ENCODE data around the gene OSTF1. TPM values are rescaled to one million over a fixed set of nuclear protein-coding genes. Genes with fewer than 3 reads are reported as not detected.
A peak's percentile ranks its signal among the peaks of the same experiment; 100 is the strongest.

The OSTF1 gene
- total RNA-seq, 2 donors from 2014 or later = 85.2 to 95.1 TPM

DNA sequence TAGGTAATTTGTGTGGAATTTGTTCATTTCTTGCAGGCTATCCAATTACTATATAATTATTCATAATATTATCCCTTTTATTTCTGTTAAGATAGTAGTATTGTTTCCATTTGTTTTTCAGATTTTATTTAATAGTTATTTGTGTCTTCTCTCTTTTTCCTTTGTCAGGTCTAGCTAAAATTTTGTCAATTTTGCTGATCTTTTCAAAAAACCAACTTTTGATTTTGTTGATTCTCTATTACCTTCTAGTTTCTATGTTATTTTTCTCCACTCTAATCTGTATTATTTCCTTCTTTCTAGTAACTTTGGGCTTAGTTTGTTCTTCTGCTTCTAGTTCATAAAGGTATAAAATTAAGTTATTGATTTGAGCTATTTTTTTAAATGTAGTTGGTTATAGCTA lies 76.3 kb downstream of the OSTF1 start:
- H3K9me3 ChIP-seq (ENCODE audit: control insufficient read depth, low read length, poor library complexity, severe bottlenecking) = no peaks in the 10 kb centered on the region
- Mint-ChIP-seq H3K27ac (no peak overlapping the region), H3K36me3 (ENCODE audit: low read depth) (peaks cover 9% of the 10 kb centered on the region), H3K27me3 (no peaks in the 10 kb centered on the region), H3K4me1 (peaks cover 7% of the 10 kb centered on the region), H3K4me3 (no peak overlapping the region)
- no peak for ATAC-seq
- no peak for DNase-seq

DNA sequence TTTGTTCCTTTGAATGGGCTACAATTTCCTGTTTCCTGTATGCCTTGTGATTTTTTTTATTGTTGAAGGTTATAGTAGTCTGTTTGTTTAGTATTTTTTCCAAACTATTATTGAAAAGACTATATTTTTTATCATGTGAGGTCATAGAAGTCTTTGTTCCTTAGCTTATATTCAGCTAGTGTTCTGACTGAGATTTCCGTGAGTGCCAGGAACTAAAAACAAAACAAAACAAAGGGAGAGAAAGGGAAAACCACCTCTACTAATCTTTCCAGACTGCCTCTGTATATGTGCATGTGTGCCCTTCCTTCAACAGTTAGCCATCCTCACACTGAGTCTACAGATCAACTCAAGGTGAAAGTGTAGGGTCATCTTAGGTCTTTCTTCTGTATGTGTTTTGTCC lies 79.0 kb downstream of the OSTF1 start:
- peaks cover 2% of the 10 kb centered on the region for H3K4me1 Mint-ChIP-seq

DNA sequence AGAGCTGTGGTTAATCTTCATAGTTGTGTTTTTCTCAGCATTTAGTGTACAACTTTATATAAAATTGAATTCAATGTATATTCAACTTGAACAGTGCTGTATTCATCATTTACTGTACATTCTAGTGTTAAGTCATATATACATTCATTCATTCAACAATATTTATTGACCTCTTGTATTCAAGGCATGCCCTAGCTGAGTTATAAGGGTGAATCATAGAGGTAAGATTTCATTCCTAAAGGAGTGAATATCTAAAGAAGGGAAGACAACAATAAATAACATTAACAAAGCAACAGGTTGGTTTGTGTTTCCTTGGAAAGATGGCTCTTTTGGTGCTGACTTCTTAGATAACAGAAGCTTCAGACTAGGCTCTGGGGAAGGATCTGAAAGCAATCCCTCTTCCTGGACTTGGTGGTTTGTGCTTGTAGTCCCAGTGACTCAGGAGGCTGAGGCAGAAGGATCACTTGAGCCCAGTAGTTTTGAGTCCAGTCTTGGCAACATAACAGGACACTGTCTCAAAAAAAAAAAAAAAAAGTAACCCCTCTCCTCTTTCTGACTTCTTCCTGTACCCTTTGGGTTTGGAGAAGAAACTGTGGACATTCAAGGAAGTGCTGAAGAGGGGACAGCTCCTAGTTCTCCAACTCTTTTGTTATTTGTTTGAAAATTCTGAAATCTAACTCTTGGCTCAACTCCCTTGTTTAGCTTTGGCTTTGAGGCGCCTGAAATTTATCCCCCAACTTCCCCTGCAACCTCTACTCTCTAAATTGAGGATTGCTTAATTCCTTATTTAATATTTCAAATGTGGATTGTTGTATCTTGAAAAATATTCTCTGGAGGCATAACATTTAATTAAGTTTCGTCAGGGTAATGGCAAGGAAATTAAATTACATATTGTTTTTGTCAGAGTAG lies 80.2 kb downstream of the OSTF1 start:
- DNase-seq = no peak
- peaks cover 8% of the 10 kb centered on the region for H3K4me1 Mint-ChIP-seq
- H3K9me3 ChIP-seq (ENCODE audit: control insufficient read depth, low read length, poor library complexity, severe bottlenecking) = no peaks in the 10 kb centered on the region
- peaks cover 14% of the 10 kb centered on the region for H3K36me3 Mint-ChIP-seq (ENCODE audit: low read depth)
- no peaks in the 10 kb centered on the region for H3K27me3 Mint-ChIP-seq
- H3K27ac Mint-ChIP-seq = no peak overlapping the region
- ATAC-seq = no peak
- H3K4me3 Mint-ChIP-seq = no peak overlapping the region

More for the DNA sequence above, 79.0 kb downstream of the OSTF1 start:
- peaks cover 9% of the 10 kb centered on the region for H3K36me3 Mint-ChIP-seq (ENCODE audit: low read depth)
- H3K4me3 Mint-ChIP-seq = no peak overlapping the region
- no peak for DNase-seq
- no peaks in the 10 kb centered on the region for H3K27me3 Mint-ChIP-seq
- no peaks in the 10 kb centered on the region for H3K9me3 ChIP-seq (ENCODE audit: control insufficient read depth, low read length, poor library complexity, severe bottlenecking)
- H3K27ac Mint-ChIP-seq = no peak overlapping the region
- no peak for ATAC-seq

DNA sequence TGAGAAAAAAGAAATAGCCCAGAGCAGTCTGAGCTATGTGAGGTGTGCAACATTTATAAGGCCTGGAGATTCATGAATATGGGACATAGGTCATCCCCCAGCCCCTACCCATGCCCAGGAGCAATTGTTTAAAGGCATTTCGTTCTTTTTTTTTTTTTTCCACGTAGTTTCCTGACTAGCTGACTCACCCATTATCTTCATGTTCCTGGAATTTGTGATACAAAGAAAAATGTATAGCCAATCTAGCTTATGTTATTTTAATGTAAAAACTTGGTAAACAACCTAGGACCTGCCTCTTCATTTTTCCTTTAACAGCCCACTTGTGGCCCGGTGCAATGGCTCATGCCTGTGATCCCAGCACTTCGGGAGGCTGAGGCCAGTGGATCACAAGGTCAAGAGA lies 81.3 kb downstream of the OSTF1 start:
- Mint-ChIP-seq H3K4me3 (no peak overlapping the region), H3K27ac (no peak overlapping the region), H3K27me3 (no peaks in the 10 kb centered on the region), H3K4me1 (peaks cover 8% of the 10 kb centered on the region), H3K36me3 (ENCODE audit: low read depth) (peaks cover 14% of the 10 kb centered on the region)
- no peaks in the 10 kb centered on the region for H3K9me3 ChIP-seq (ENCODE audit: control insufficient read depth, low read length, poor library complexity, severe bottlenecking)
- DNase-seq (no peak), ATAC-seq (no peak)

DNA sequence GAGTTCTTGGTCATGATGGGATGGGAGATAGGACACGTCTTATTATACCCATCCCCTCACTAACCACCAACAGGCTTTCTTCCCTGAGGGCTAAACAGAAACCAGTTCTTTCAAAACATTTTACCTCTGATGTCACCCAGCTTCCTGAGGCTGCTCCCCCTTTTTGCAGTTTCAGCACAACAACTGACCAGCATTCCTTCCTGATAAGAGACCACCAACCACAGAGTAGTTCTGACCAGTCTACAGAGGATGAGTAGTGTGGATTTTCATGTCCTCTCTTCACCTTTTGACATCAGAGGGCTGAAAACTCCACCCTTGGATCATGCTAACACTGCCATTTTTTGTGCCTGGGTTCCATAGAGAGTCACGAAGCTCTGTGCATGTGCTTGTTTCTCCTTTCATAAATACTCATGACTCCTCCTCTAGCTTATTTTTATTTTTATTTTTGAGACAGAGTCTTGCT lies 82.6 kb downstream of the OSTF1 start:
- Mint-ChIP-seq H3K36me3 (ENCODE audit: low read depth) (peaks cover 9% of the 10 kb centered on the region), H3K27me3 (no peaks in the 10 kb centered on the region)

DNA sequence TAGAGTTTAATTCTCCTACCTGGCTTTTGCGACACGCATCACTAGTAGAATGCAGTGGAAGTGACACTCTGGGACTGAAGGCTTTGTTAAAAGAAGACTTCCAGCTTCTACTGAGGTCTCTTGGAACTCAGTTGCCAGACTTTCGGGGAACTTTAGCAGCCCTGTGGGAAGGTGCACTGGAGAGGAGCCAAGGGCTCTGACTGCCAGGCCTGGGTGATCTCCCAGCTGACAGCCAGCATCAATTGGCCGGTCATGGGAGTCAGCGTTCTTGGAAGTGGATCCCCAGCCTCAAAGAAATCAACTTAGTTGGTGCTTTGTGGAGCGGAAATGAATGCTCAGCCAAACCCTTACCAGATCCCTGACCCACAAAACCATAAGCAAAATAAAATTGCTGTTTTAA lies 87.1 kb downstream of the OSTF1 start:
- Mint-ChIP-seq H3K36me3 (ENCODE audit: low read depth) (peaks cover 6% of the 10 kb centered on the region), H3K4me3 (no peak overlapping the region), H3K27me3 (no peaks in the 10 kb centered on the region), H3K27ac (no peak overlapping the region), H3K4me1 (peaks cover 14% of the 10 kb centered on the region)
- H3K9me3 ChIP-seq (ENCODE audit: control insufficient read depth, low read length, poor library complexity, severe bottlenecking) = no peaks in the 10 kb centered on the region
- ATAC-seq (no peak), DNase-seq (no peak)

More for the DNA sequence above, 82.6 kb downstream of the OSTF1 start:
- peaks cover 8% of the 10 kb centered on the region for H3K4me1 Mint-ChIP-seq
- no peak overlapping the region for H3K4me3 Mint-ChIP-seq
- H3K27ac Mint-ChIP-seq = no peak overlapping the region
- DNase-seq = no peak
- H3K9me3 ChIP-seq (ENCODE audit: control insufficient read depth, low read length, poor library complexity, severe bottlenecking) = no peaks in the 10 kb centered on the region
- ATAC-seq = no peak

DNA sequence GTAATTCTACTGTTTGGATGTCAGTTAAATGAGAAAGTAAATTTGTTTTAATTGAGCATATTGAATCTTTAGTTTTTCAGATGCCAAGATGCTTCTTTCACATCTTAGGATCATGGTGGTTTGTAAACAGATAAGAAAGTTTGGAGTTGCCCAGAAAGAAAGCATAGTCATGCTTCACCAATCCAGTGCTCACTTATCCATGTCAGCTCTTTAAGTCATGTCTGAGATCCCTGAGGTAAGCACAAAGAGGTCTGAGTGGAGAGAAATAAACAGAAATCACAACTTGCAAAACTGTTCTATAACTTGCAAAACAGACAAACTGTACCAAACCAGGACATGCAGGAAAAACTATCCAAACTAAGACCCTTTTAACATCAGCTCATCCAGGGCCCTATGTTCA lies 87.7 kb downstream of the OSTF1 start:
- H3K27ac Mint-ChIP-seq = no peak overlapping the region
- H3K4me3 Mint-ChIP-seq = peak overlapping the region; percentile 28
- peaks cover 14% of the 10 kb centered on the region for H3K4me1 Mint-ChIP-seq
- H3K36me3 Mint-ChIP-seq (ENCODE audit: low read depth) = peaks cover 6% of the 10 kb centered on the region
- H3K27me3 Mint-ChIP-seq = no peaks in the 10 kb centered on the region
- no peak for ATAC-seq
- DNase-seq = no peak
- no peaks in the 10 kb centered on the region for H3K9me3 ChIP-seq (ENCODE audit: control insufficient read depth, low read length, poor library complexity, severe bottlenecking)

DNA sequence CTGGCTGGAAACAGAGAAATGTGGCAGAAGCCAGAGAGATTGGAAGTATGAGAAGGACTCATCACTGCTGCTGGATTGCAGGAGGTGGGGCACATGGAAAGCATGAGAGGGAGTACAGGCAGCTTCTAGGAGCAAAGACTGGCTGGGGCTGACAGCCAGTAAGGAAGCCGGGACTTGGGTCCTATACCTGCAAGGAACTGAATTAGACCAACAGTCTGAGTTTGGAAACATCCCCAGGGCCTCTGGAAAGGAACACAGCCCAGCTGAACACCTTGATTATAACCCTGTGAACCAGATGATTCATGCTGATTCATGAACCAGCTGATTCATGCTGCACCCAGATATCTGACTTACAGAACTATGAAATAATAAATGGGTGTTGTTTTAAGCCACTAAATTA lies 93.4 kb downstream of the OSTF1 start:
- Mint-ChIP-seq H3K27ac (no peak overlapping the region), H3K4me1 (peaks cover 11% of the 10 kb centered on the region), H3K36me3 (ENCODE audit: low read depth) (peaks cover 2% of the 10 kb centered on the region), H3K4me3 (no peak overlapping the region), H3K27me3 (no peaks in the 10 kb centered on the region)
- H3K9me3 ChIP-seq (ENCODE audit: control insufficient read depth, low read length, poor library complexity, severe bottlenecking) = no peaks in the 10 kb centered on the region
- ATAC-seq (no peak), DNase-seq (no peak)

DNA sequence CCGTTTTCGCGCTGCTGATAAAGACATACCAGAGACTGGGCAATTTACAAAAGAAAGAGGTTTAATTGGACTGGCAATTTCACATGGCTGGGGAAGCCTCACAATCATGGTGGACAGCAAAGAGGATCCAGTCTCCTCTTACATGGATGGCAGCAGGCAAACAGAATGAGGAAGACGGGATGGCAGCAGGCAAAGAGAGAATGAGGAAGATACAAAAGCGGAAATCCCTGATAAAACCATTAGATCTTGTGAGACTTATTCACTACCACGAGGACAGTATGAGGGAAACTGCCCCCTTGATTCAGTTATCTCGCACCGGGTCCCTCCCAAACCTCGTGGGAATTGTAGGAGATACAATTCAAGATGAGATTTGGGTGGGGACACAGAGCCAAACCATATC lies 95.0 kb downstream of the OSTF1 start:
- no peak for ATAC-seq
- Mint-ChIP-seq H3K27ac (peak overlapping the region; percentile 3), H3K4me1 (peaks cover 11% of the 10 kb centered on the region), H3K4me3 (no peak overlapping the region), H3K36me3 (ENCODE audit: low read depth) (peaks cover 2% of the 10 kb centered on the region), H3K27me3 (no peaks in the 10 kb centered on the region)
- no peaks in the 10 kb centered on the region for H3K9me3 ChIP-seq (ENCODE audit: control insufficient read depth, low read length, poor library complexity, severe bottlenecking)
- DNase-seq = no peak

DNA sequence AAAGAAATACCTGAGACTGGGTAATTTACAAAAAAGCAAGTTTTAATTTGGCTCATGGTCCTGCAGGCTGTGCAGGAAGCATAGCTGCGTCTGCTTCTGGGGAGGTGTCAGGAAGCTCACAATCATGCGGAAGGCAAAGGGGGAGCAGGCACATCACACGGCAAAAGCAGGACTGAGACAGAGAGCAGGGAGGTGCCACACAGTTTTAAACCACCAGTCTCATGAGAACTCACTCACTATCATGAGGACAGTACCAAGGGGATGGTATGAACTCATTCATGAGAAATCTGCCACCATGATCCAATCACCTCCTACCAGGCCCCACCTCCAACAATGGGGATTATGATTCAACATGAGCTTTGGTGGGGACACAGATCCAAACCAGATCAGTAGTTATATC lies 96.2 kb downstream of the OSTF1 start:
- no peaks in the 10 kb centered on the region for H3K9me3 ChIP-seq (ENCODE audit: control insufficient read depth, low read length, poor library complexity, severe bottlenecking)
- no peak for ATAC-seq
- peaks cover 9% of the 10 kb centered on the region for H3K4me1 Mint-ChIP-seq
- peaks cover 2% of the 10 kb centered on the region for H3K36me3 Mint-ChIP-seq (ENCODE audit: low read depth)
- no peak overlapping the region for H3K4me3 Mint-ChIP-seq
- H3K27me3 Mint-ChIP-seq = no peaks in the 10 kb centered on the region
- peak overlapping the region; percentile 69 for H3K27ac Mint-ChIP-seq
- DNase-seq = no peak

DNA sequence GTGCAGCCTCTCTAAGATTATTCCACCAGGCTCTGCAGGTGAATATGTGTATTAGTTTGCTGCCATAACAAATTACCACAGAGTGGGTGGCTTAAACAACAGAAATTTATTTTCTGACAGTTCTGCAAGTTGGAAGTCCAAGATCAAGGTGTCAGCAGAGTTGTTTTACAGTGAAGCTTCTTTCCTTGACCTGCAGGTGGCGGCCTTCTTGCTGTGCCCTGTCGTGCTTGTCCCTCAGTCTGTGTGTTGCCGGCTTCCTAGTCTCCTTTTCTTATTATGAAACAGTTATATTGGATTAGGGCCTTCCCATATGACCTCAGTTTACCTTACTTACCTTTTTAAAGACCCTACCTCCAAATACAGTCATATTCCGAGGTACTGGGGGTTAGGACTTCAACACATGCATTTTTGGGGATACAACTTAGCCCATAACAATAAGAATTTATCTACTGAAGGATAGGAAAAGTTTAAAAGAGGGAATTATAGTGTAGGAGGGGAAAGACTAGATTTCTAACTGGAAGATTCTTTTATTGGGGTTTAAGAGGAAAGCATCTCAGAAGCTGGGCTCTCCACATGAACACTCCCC lies 97.4 kb downstream of the OSTF1 start:
- peaks cover 11% of the 10 kb centered on the region for H3K4me1 Mint-ChIP-seq
- H3K36me3 Mint-ChIP-seq (ENCODE audit: low read depth) = peaks cover 2% of the 10 kb centered on the region
- H3K27ac Mint-ChIP-seq = peak overlapping the region; percentile 74
- peak; percentile 11 to 30 (median 22) for DNase-seq
- H3K9me3 ChIP-seq (ENCODE audit: control insufficient read depth, low read length, poor library complexity, severe bottlenecking) = no peaks in the 10 kb centered on the region
- ATAC-seq = peak; percentile 80
- peak overlapping the region; percentile 19 for H3K4me3 Mint-ChIP-seq
- no peaks in the 10 kb centered on the region for H3K27me3 Mint-ChIP-seq

DNA sequence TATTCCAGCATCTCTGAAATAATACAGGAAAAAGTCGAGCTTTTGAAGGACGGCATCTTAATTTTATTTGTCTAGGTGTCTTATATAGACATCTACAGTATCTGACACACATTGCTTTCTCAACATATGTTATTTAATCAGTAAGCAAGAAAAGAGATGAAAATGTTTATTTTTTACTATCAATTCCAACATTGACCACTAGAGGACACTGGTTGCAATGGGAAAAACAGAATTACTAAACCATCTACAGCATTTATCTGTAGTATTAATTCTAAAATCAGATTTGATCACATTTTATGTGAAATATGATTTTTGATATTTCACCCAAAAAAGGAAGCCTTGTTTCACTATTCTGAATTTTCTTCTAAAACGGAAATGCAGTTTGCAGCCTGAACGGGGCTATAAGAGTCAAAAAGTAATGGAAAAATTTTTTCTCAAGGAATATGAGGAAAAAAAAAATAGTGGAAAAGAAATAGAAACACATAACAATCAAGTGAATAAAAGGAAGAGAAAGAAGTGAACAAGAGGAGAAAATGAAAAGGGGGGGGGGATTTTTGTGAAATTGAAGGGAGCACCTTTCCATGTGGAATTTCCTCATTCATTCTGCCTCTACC lies 98.6 kb downstream of the OSTF1 start:
- DNase-seq (no peak), ATAC-seq (peak; percentile 54)

DNA sequence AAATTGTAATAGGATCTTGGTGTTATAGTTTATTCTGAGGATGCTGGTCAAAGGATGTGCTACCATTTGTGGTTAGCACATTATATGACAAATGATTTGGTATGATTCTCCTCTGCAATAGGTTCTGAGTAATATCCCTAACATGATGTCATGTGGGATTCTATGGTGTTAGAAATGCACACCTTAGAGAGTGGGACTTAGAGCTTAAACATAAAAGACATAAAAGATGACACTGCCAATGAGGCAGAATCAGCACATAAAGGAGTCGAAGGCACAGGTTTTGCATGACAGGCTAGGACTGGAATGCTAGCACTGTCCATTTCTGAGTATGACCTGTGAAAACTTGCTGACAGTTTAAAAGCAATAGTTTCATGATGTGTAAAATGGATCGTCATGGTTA lies 100.4 kb downstream of the OSTF1 start:
- peaks cover 12% of the 10 kb centered on the region for H3K4me1 Mint-ChIP-seq
- no peak for ATAC-seq
- no peak overlapping the region for H3K4me3 Mint-ChIP-seq

More for the DNA sequence above, 98.6 kb downstream of the OSTF1 start:
- H3K4me3 Mint-ChIP-seq = no peak overlapping the region
- no peaks in the 10 kb centered on the region for H3K9me3 ChIP-seq (ENCODE audit: control insufficient read depth, low read length, poor library complexity, severe bottlenecking)
- H3K36me3 Mint-ChIP-seq (ENCODE audit: low read depth) = peaks cover 2% of the 10 kb centered on the region
- H3K4me1 Mint-ChIP-seq = peaks cover 12% of the 10 kb centered on the region
- H3K27ac Mint-ChIP-seq = peak overlapping the region; percentile 74
- H3K27me3 Mint-ChIP-seq = no peaks in the 10 kb centered on the region

More for the DNA sequence above, 100.4 kb downstream of the OSTF1 start:
- Mint-ChIP-seq H3K36me3 (ENCODE audit: low read depth) (no peaks in the 10 kb centered on the region), H3K27ac (no peak overlapping the region), H3K27me3 (no peaks in the 10 kb centered on the region)
- DNase-seq = no peak
- H3K9me3 ChIP-seq (ENCODE audit: control insufficient read depth, low read length, poor library complexity, severe bottlenecking) = no peaks in the 10 kb centered on the region

All from T-helper 17 cell (primary cell).